DND-41 (cell line): ENCODE measurements around the gene PSKH1.

Experiments
- ATAC-seq: fragments of 200-7000 bp; cut with Tn5 transposase; 3 replicates; pipeline ENCODE4 v1.9.1; 2021; ENCODE audit warnings: low read depth; ENCODE audit not compliant: insufficient read depth
- DNase-seq: peaks from one replicate; pipeline ENCODE4 v3.0.0-alpha.2; 2020
- H2AFZ ChIP-seq: 2 replicates; pipeline ENCODE4 v1.6.0; 2012; ENCODE audit warnings: low read depth, low read length
- H3K27ac ChIP-seq: 2 replicates; pipeline ENCODE4 v1.5.1; 2012; ENCODE audit warnings: low read length, inconsistent platforms
- H3K27me3 ChIP-seq: fragments of 200-600 bp; sonication (generic); 2 replicates; pipeline ENCODE4 v1.6.0; 2012; ENCODE audit warnings: low read length, mild to moderate bottlenecking, inconsistent platforms; ENCODE audit not compliant: insufficient read depth, poor library complexity
- H3K36me3 ChIP-seq: 2 replicates; pipeline ENCODE4 v1.5.1; 2012; ENCODE audit warnings: low read length, inconsistent platforms; ENCODE audit not compliant: insufficient read depth
- H3K4me1 ChIP-seq: 2 replicates; pipeline ENCODE4 v1.5.1; 2012; ENCODE audit warnings: mild to moderate bottlenecking, low read length; ENCODE audit not compliant: insufficient read depth
- H3K4me2 ChIP-seq: 2 replicates; pipeline ENCODE4 v1.6.0; 2012; ENCODE audit warnings: mild to moderate bottlenecking, moderate library complexity, low read length, inconsistent platforms; ENCODE audit not compliant: insufficient read depth
- H3K4me3 ChIP-seq, 2 experiments: fragments of 200-600 bp in 1 of 2; shearing (Covaris generic) in 1 of 2; 2 replicates each; pipeline ENCODE4 v1.5.1; 2012 to 2016; ENCODE audit warnings: inconsistent platforms in 2 of 2, low read length in 2 of 2, mild to moderate bottlenecking in 2 of 2, low read depth in 1 of 2, moderate library complexity in 1 of 2
- H3K79me2 ChIP-seq: 2 replicates; pipeline ENCODE4 v1.6.0; 2012; ENCODE audit warnings: low read length, inconsistent platforms; ENCODE audit not compliant: insufficient read depth
- H3K9ac ChIP-seq: 2 replicates; pipeline ENCODE4 v1.6.0; 2012; ENCODE audit warnings: low read depth, mild to moderate bottlenecking, inconsistent platforms, low read length, moderate library complexity
- H3K9me3 ChIP-seq: 2 replicates; pipeline ENCODE4 v1.5.1; 2012; ENCODE audit warnings: low read length, moderate library complexity, mild to moderate bottlenecking, inconsistent platforms; ENCODE audit not compliant: insufficient read depth, severe bottlenecking
- H4K20me1 ChIP-seq: 2 replicates; pipeline ENCODE4 v1.6.0; 2012; ENCODE audit warnings: low read length; ENCODE audit not compliant: insufficient read depth
- CTCF ChIP-seq: IDR thresholded peaks from 2 replicates; pipeline ENCODE4 v1.5.1; 2012; ENCODE audit warnings: borderline replicate concordance, low read length, moderate library complexity, mild to moderate bottlenecking; ENCODE audit not compliant: poor library complexity, severe bottlenecking; ENCODE audit errors: extremely low read depth
- EZH2 ChIP-seq: IDR thresholded peaks from 3 replicates; pipeline ENCODE4 v1.6.1; 2012; ENCODE audit warnings: borderline replicate concordance, low read depth, mild to moderate bottlenecking, moderate library complexity, low read length, inconsistent platforms; ENCODE audit not compliant: severe bottlenecking

The PSKH1 gene

GRCh38 chr16:67943619-67944504, 50.8 kb downstream of the PSKH1 start, which contains the start of gene LCAT:
Gene LCAT (minus strand): TSS chr16:67944120. CDS start chr16:67944101, 19 bp downstream.
- Histone ChIP-seq H4K20me1 (no peaks in the 10 kb centered on the region), H3K4me2 (no peak within 1 kb of the TSS), H3K4me1 (no peaks in the 10 kb centered on the region), H3K4me3 (no peak within 1 kb of the TSS), H3K36me3 (peaks cover 81% of the 10 kb centered on the region), H3K9me3 (no peaks in the 10 kb centered on the region), H3K27ac (no peak within 1 kb of the TSS), H3K9ac (no peak within 1 kb of the TSS), H3K27me3 (no peaks in the 10 kb centered on the region), H3K79me2 (no peaks in the 10 kb centered on the region), H2AFZ (no peak within 1 kb of the TSS)
- no peak for ATAC-seq
- TF ChIP-seq EZH2 (no peak), CTCF (no peak)
- DNase-seq, result no peak

- H3K27ac ChIP-seq, result no peak overlapping the region
- ATAC-seq, result no peak
- no peaks in the 10 kb centered on the region for H3K4me1 ChIP-seq
- H3K4me3 ChIP-seq, result no peak overlapping the region
- no peak overlapping the region for H2AFZ ChIP-seq
- TF ChIP-seq CTCF, result no peak
- no peak for TF ChIP-seq EZH2
- H3K36me3 ChIP-seq, result peaks cover 83% of the 10 kb centered on the region
- H3K27me3 ChIP-seq, result no peaks in the 10 kb centered on the region
- H3K9me3 ChIP-seq, result no peaks in the 10 kb centered on the region
- no peaks in the 10 kb centered on the region for H4K20me1 ChIP-seq
- H3K79me2 ChIP-seq, result no peaks in the 10 kb centered on the region
- no peak overlapping the region for H3K4me2 ChIP-seq
- no peak overlapping the region for H3K9ac ChIP-seq
- DNase-seq, result no peak
Observed at GRCh38 chr16:67944690-67945391, 51.8 kb downstream of the PSKH1 start.

- H3K4me1 ChIP-seq, result no peaks in the 10 kb centered on the region
- H3K9me3 ChIP-seq, result no peaks in the 10 kb centered on the region
- TF ChIP-seq EZH2, result no peak
- no peak for TF ChIP-seq CTCF
- no peak for ATAC-seq
- no peak overlapping the region for H2AFZ ChIP-seq
- no peak for DNase-seq
- H3K27me3 ChIP-seq, result no peaks in the 10 kb centered on the region
- no peaks in the 10 kb centered on the region for H3K79me2 ChIP-seq
- peaks cover 84% of the 10 kb centered on the region for H3K36me3 ChIP-seq
- no peak overlapping the region for H3K4me3 ChIP-seq
- no peak overlapping the region for H3K9ac ChIP-seq
- no peaks in the 10 kb centered on the region for H4K20me1 ChIP-seq
- H3K27ac ChIP-seq, result no peak overlapping the region
- no peak overlapping the region for H3K4me2 ChIP-seq
Observed at GRCh38 chr16:67945392-67945933, 52.4 kb downstream of the PSKH1 start.
